HEK293 (cell line): ENCODE measurements around the gene DDX27.

ENCODE experiments used
- BCL11B ChIP-seq: fragments of 450-650 bp; formaldehyde crosslinking; IDR thresholded peaks from 2 replicates; pipeline ENCODE4 v1.5.1; 2016; ENCODE audit warnings: low read depth, missing biosample characterization, missing genetic modification characterization
- GLI2 ChIP-seq: fragments of 450-650 bp; formaldehyde crosslinking; IDR thresholded peaks from 2 replicates; pipeline ENCODE4; 2017; ENCODE audit warnings: missing biosample characterization, missing genetic modification characterization, low read depth, borderline replicate concordance
- IKZF3 ChIP-seq: fragments of 450-650 bp; IDR thresholded peaks from 2 replicates; pipeline ENCODE4 v1.5.0; 2018; ENCODE audit warnings: missing biosample characterization, mild to moderate bottlenecking, missing genetic modification characterization, moderate library complexity
- KLF8 ChIP-seq: fragments of 450-650 bp; formaldehyde crosslinking; IDR thresholded peaks from 2 replicates; pipeline ENCODE4 v1.5.1; 2016; ENCODE audit warnings: missing biosample characterization, missing genetic modification characterization
- PRDM1 ChIP-seq: fragments of 450-650 bp; formaldehyde crosslinking; IDR thresholded peaks from 2 replicates; pipeline ENCODE4; 2016; ENCODE audit warnings: missing biosample characterization, missing genetic modification characterization
- SETDB1 ChIP-seq: IDR thresholded peaks from one replicate; pipeline ENCODE4 v1.6.1; 2017; ENCODE audit warnings: mild to moderate bottlenecking, low read length, moderate library complexity, mixed read lengths; ENCODE audit not compliant: insufficient read length
- ZBTB17 ChIP-seq: fragments of 450-650 bp; formaldehyde crosslinking; IDR thresholded peaks from 2 replicates; pipeline ENCODE4 v1.5.1; 2016; ENCODE audit warnings: missing biosample characterization, missing genetic modification characterization
- ZBTB20 ChIP-seq: fragments of 450-650 bp; formaldehyde crosslinking; IDR thresholded peaks from 2 replicates; pipeline ENCODE4 v1.5.1; 2016; ENCODE audit warnings: missing biosample characterization, missing genetic modification characterization
- ZBTB8A ChIP-seq: fragments of 450-650 bp; formaldehyde crosslinking; IDR thresholded peaks from 2 replicates; pipeline ENCODE4 v1.5.1; 2016; ENCODE audit warnings: missing biosample characterization, missing genetic modification characterization
- ZEB2 ChIP-seq: fragments of 450-650 bp; formaldehyde crosslinking; IDR thresholded peaks from 2 replicates; pipeline ENCODE4 v1.5.1; 2016; ENCODE audit warnings: missing biosample characterization, missing genetic modification characterization
- ZNF341 ChIP-seq: fragments of 450-650 bp; formaldehyde crosslinking; IDR thresholded peaks from 2 replicates; pipeline ENCODE4; 2016; ENCODE audit warnings: low read depth, missing biosample characterization, missing genetic modification characterization
- ZNF549 ChIP-seq: fragments of 450-650 bp; IDR thresholded peaks from 2 replicates; pipeline ENCODE4 v1.5.1; 2018; ENCODE audit warnings: missing biosample characterization, missing genetic modification characterization, mild to moderate bottlenecking, inconsistent platforms, moderate library complexity
- ZNF555 ChIP-seq: fragments of 450-650 bp; formaldehyde crosslinking; conservative IDR thresholded peaks from 2 replicates; pipeline ENCODE4 v1.5.1; 2017; ENCODE audit warnings: missing biosample characterization, mild to moderate bottlenecking, missing genetic modification characterization, inconsistent platforms
- ZNF600 ChIP-seq: fragments of 450-650 bp; formaldehyde crosslinking; IDR thresholded peaks from 2 replicates; pipeline ENCODE4 v1.5.1; 2016; ENCODE audit warnings: missing biosample characterization, missing genetic modification characterization
- ZNF626 ChIP-seq: fragments of 450-650 bp; sonication (Bioruptor Pico); formaldehyde crosslinking; IDR thresholded peaks from 2 replicates; pipeline ENCODE4 v1.5.1; 2018; ENCODE audit warnings: missing biosample characterization, missing genetic modification characterization, inconsistent platforms
- ZNF701 ChIP-seq: fragments of 450-650 bp; formaldehyde crosslinking; IDR thresholded peaks from 2 replicates; pipeline ENCODE4 v1.5.1; 2016; ENCODE audit warnings: missing biosample characterization, missing genetic modification characterization
- ZNF777 ChIP-seq: fragments of 450-650 bp; formaldehyde crosslinking; IDR thresholded peaks from 2 replicates; pipeline ENCODE4 v1.5.1; 2017; ENCODE audit warnings: missing biosample characterization, missing genetic modification characterization, borderline replicate concordance
- ZNF785 ChIP-seq: fragments of 450-650 bp; formaldehyde crosslinking; IDR thresholded peaks from 2 replicates; pipeline ENCODE4 v1.5.1; 2016; ENCODE audit warnings: missing biosample characterization, missing genetic modification characterization
- TF ChIP-seq, protein P1 (sequence below): fragments of 450-650 bp; formaldehyde crosslinking; IDR thresholded peaks from 2 replicates; pipeline ENCODE4 v1.5.1; 2016; ENCODE audit warnings: missing biosample characterization, missing genetic modification characterization
- TF ChIP-seq, protein P2 (sequence below): fragments of 450-650 bp; formaldehyde crosslinking; IDR thresholded peaks from 2 replicates; pipeline ENCODE4 v1.5.1; 2017; ENCODE audit warnings: missing biosample characterization, missing genetic modification characterization
- TF ChIP-seq, protein P3 (sequence below): fragments of 450-650 bp; formaldehyde crosslinking; IDR thresholded peaks from 2 replicates; pipeline ENCODE4 v1.5.1; 2017; ENCODE audit warnings: missing biosample characterization, missing genetic modification characterization
- TF ChIP-seq, protein P4 (sequence below): fragments of 450-650 bp; formaldehyde crosslinking; IDR thresholded peaks from 2 replicates; pipeline ENCODE4 v1.5.1; 2016; ENCODE audit warnings: missing biosample characterization, missing genetic modification characterization
- TF ChIP-seq, protein P5 (sequence below): fragments of 450-650 bp; formaldehyde crosslinking; IDR thresholded peaks from 2 replicates; pipeline ENCODE4 v1.5.1; 2016; ENCODE audit warnings: missing biosample characterization, missing genetic modification characterization
- TF ChIP-seq, protein P6 (sequence below): fragments of 450-650 bp; formaldehyde crosslinking; IDR thresholded peaks from 2 replicates; pipeline ENCODE4 v1.5.1; 2016; ENCODE audit warnings: missing biosample characterization, missing genetic modification characterization
- TF ChIP-seq, protein P7 (sequence below): fragments of 450-650 bp; formaldehyde crosslinking; IDR thresholded peaks from 2 replicates; pipeline ENCODE4 v1.5.1; 2017; ENCODE audit warnings: missing biosample characterization, mild to moderate bottlenecking, missing genetic modification characterization, moderate library complexity

DDX27 gene

DNA sequence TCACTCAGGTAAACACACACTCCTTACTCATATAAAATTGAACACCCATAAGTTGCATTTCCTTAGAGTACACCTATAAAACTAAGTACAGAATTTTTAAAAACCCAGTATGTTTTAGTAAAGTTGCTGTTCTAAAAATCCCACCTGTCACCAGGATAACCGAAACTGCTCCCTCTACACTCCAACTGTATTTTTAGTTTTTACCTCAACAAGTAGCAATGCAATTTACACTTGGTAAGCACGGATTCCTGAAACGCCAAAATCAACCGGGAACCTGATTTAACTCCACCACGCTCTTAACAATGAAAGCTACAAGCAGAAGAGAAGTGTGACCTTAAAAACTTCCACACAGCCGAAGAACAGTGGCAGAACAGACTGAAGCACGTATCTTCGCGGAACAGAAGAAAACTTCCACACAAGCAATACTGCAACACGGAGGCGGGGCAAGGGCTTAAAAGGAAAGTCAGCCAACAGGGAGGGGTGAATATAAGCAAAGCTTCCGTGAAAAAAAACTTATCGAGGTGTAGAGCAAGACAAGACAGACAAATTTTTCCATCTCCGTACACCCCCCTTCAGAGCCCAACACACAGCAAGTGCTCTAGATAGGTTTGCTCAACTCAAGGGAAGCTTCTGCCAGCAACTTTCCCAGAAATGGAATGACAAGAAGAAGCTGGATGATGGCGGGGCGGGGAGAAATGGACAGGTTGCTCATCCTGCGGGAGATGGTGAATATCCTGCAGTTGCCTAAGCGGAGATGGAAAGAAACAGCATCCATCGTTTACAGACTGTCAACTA, 32.5 kb upstream of the DDX27 start (continued):
- TF ChIP-seq, protein P1, sequence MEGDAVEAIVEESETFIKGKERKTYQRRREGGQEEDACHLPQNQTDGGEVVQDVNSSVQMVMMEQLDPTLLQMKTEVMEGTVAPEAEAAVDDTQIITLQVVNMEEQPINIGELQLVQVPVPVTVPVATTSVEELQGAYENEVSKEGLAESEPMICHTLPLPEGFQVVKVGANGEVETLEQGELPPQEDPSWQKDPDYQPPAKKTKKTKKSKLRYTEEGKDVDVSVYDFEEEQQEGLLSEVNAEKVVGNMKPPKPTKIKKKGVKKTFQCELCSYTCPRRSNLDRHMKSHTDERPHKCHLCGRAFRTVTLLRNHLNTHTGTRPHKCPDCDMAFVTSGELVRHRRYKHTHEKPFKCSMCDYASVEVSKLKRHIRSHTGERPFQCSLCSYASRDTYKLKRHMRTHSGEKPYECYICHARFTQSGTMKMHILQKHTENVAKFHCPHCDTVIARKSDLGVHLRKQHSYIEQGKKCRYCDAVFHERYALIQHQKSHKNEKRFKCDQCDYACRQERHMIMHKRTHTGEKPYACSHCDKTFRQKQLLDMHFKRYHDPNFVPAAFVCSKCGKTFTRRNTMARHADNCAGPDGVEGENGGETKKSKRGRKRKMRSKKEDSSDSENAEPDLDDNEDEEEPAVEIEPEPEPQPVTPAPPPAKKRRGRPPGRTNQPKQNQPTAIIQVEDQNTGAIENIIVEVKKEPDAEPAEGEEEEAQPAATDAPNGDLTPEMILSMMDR (tag by site-specific recombination), result 0 out of 2 replicates have a peak, but pooled peaks have one; percentile 7
- TF ChIP-seq ZNF785 (tag by site-specific recombination) (no peak), BCL11B (tag by site-specific recombination) (no peak), ZNF555 (tag by site-specific recombination) (no peak), ZNF777 (tag by site-specific recombination) (no peak), PRDM1 (tag by site-specific recombination) (peak; percentile 77; the same call in 1 of the 2 replicates), ZEB2 (tag by site-specific recombination) (no peak), ZNF626 (tag by site-specific recombination) (no peak), GLI2 (tag by site-specific recombination) (no peak), ZBTB20 (tag by site-specific recombination) (peak; percentile 87), ZBTB17 (tag by site-specific recombination) (peak; percentile 59; the same call in 1 of the 2 replicates), ZNF549 (no peak), ZBTB8A (tag by site-specific recombination) (no peak), ZNF600 (tag by site-specific recombination) (peak; percentile 99), SETDB1 (no peak), ZNF701 (tag by site-specific recombination) (no peak), IKZF3 (tag by site-specific recombination) (peak; percentile 12; the same call in 1 of the 2 replicates), KLF8 (no peak), ZNF341 (tag by site-specific recombination) (peak; percentile 51)
- TF ChIP-seq, protein P2, sequence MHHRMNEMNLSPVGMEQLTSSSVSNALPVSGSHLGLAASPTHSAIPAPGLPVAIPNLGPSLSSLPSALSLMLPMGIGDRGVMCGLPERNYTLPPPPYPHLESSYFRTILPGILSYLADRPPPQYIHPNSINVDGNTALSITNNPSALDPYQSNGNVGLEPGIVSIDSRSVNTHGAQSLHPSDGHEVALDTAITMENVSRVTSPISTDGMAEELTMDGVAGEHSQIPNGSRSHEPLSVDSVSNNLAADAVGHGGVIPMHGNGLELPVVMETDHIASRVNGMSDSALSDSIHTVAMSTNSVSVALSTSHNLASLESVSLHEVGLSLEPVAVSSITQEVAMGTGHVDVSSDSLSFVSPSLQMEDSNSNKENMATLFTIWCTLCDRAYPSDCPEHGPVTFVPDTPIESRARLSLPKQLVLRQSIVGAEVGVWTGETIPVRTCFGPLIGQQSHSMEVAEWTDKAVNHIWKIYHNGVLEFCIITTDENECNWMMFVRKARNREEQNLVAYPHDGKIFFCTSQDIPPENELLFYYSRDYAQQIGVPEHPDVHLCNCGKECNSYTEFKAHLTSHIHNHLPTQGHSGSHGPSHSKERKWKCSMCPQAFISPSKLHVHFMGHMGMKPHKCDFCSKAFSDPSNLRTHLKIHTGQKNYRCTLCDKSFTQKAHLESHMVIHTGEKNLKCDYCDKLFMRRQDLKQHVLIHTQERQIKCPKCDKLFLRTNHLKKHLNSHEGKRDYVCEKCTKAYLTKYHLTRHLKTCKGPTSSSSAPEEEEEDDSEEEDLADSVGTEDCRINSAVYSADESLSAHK (tag by site-specific recombination), result no peak
- TF ChIP-seq, protein P3, sequence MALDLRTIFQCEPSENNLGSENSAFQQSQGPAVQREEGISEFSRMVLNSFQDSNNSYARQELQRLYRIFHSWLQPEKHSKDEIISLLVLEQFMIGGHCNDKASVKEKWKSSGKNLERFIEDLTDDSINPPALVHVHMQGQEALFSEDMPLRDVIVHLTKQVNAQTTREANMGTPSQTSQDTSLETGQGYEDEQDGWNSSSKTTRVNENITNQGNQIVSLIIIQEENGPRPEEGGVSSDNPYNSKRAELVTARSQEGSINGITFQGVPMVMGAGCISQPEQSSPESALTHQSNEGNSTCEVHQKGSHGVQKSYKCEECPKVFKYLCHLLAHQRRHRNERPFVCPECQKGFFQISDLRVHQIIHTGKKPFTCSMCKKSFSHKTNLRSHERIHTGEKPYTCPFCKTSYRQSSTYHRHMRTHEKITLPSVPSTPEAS (tag by site-specific recombination), result no peak
- TF ChIP-seq, protein P4, sequence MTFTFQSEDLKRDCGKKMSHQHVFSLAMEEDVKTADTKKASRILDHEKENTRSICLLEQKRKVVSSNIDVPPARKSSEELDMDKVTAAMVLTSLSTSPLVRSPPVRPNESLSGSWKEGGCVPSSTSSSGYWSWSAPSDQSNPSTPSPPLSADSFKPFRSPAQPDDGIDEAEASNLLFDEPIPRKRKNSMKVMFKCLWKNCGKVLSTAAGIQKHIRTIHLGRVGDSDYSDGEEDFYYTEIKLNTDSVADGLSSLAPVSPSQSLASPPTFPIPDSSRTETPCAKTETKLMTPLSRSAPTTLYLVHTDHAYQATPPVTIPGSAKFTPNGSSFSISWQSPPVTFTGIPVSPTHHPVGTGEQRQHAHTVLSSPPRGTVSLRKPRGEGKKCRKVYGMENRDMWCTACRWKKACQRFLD (tag by site-specific recombination), result no peak
- TF ChIP-seq, protein P5, sequence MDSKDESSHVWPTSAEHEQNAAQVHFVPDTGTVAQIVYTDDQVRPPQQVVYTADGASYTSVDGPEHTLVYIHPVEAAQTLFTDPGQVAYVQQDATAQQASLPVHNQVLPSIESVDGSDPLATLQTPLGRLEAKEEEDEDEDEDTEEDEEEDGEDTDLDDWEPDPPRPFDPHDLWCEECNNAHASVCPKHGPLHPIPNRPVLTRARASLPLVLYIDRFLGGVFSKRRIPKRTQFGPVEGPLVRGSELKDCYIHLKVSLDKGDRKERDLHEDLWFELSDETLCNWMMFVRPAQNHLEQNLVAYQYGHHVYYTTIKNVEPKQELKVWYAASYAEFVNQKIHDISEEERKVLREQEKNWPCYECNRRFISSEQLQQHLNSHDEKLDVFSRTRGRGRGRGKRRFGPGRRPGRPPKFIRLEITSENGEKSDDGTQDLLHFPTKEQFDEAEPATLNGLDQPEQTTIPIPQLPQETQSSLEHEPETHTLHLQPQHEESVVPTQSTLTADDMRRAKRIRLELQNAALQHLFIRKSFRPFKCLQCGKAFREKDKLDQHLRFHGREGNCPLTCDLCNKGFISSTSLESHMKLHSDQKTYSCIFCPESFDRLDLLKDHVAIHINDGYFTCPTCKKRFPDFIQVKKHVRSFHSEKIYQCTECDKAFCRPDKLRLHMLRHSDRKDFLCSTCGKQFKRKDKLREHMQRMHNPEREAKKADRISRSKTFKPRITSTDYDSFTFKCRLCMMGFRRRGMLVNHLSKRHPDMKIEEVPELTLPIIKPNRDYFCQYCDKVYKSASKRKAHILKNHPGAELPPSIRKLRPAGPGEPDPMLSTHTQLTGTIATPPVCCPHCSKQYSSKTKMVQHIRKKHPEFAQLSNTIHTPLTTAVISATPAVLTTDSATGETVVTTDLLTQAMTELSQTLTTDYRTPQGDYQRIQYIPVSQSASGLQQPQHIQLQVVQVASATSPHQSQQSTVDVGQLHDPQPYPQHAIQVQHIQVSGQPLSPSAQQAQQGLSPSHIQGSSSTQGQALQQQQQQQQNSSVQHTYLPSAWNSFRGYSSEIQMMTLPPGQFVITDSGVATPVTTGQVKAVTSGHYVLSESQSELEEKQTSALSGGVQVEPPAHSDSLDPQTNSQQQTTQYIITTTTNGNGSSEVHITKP (tag by site-specific recombination), result peak; percentile 61; the same call in 1 of the 2 replicates
- TF ChIP-seq, protein P6, sequence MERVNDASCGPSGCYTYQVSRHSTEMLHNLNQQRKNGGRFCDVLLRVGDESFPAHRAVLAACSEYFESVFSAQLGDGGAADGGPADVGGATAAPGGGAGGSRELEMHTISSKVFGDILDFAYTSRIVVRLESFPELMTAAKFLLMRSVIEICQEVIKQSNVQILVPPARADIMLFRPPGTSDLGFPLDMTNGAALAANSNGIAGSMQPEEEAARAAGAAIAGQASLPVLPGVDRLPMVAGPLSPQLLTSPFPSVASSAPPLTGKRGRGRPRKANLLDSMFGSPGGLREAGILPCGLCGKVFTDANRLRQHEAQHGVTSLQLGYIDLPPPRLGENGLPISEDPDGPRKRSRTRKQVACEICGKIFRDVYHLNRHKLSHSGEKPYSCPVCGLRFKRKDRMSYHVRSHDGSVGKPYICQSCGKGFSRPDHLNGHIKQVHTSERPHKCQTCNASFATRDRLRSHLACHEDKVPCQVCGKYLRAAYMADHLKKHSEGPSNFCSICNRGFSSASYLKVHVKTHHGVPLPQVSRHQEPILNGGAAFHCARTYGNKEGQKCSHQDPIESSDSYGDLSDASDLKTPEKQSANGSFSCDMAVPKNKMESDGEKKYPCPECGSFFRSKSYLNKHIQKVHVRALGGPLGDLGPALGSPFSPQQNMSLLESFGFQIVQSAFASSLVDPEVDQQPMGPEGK (tag by site-specific recombination), result peak; percentile 40; the same call in 1 of the 2 replicates
- TF ChIP-seq, protein P7, sequence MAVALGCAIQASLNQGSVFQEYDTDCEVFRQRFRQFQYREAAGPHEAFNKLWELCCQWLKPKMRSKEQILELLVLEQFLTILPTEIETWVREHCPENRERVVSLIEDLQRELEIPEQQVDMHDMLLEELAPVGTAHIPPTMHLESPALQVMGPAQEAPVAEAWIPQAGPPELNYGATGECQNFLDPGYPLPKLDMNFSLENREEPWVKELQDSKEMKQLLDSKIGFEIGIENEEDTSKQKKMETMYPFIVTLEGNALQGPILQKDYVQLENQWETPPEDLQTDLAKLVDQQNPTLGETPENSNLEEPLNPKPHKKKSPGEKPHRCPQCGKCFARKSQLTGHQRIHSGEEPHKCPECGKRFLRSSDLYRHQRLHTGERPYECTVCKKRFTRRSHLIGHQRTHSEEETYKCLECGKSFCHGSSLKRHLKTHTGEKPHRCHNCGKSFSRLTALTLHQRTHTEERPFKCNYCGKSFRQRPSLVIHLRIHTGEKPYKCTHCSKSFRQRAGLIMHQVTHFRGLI (tag by site-specific recombination), result no peak
